Parathyroid adenoma (tissue), 2 donors: ENCODE data around the gene SIRPB1.

Experiments used
- H2AFZ ChIP-seq: fragments of 300-600 bp; sonication (generic); one replicate; pipeline ENCODE4 v1.7.0; 2017; ENCODE audit warnings: antibody characterized with exemption, mild to moderate bottlenecking
- H3K27ac ChIP-seq: fragments of 300-600 bp; sonication (generic); one replicate; pipeline ENCODE4 v1.7.0; 2017
- H3K27me3 ChIP-seq: fragments of 300-600 bp; sonication (generic); one replicate; pipeline ENCODE4 v1.7.0; 2017; ENCODE audit warnings: low read length; ENCODE audit not compliant: control insufficient read depth, insufficient read depth
- H3K36me3 ChIP-seq: fragments of 300-600 bp; sonication (generic); one replicate; pipeline ENCODE4 v1.7.0; 2017; ENCODE audit warnings: low read length; ENCODE audit not compliant: control insufficient read depth, insufficient read depth
- H3K4me1 ChIP-seq: fragments of 300-600 bp; sonication (generic); one replicate; pipeline ENCODE4 v1.7.0; 2017; ENCODE audit warnings: control low read depth
- H3K4me2 ChIP-seq: fragments of 300-600 bp; sonication (generic); one replicate; pipeline ENCODE4 v1.7.0; 2017; ENCODE audit warnings: low read length
- H3K4me3 ChIP-seq: fragments of 300-600 bp; sonication (generic); one replicate; pipeline ENCODE4 v1.7.0; 2017; ENCODE audit warnings: low read depth, low read length
- H3K79me2 ChIP-seq: fragments of 300-600 bp; sonication (generic); one replicate; pipeline ENCODE4 v1.7.0; 2017; ENCODE audit warnings: control low read depth
- H3K9ac ChIP-seq: fragments of 300-600 bp; sonication (generic); one replicate; pipeline ENCODE4 v1.7.0; 2017; ENCODE audit warnings: mild to moderate bottlenecking
- H3K9me3 ChIP-seq: fragments of 300-600 bp; sonication (generic); one replicate; pipeline ENCODE4 v1.7.0; 2017; ENCODE audit warnings: low read length; ENCODE audit not compliant: control insufficient read depth
- CTCF ChIP-seq: fragments of 300-600 bp; sonication (generic); IDR thresholded peaks from one replicate; pipeline ENCODE4 v1.7.0; 2017; ENCODE audit warnings: antibody characterized with exemption, mild to moderate bottlenecking
- donor health status: primary hyperparathyroidism.

The SIRPB1 gene

DNA sequence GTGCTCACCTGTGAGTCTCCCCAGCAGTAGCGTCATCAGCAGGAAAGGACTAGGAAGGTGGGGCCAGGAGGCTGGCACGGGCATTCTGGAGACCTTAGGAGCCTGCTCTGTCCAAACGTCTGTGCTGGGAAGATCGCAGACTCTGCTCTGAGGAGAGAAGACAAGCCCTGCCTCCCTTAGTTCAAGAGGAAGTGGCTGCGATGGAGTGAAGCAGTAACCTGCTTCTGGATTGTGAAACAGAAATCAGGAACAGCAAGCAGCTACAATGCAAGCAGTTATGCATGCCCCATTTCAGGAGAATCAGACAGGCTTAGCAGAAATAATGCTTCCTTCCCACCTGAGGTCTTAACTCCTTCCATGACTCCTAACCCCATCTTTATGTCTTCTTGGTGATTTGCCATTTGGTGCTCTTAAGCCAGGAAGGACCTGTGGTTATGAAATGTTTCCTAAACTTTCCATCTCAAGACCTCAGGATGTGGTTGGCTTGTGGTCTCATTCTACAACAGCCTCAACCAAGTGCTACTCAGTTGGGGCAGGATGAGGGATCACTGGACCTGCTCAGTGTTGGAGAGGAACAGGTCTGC is at the start of gene SIRPB1:
TSS of gene SIRPB1 (minus strand) at position 149 of the 584 bp plus-strand sequence. CDS start at position 84, 65 bp downstream.
- Histone ChIP-seq H3K79me2 (no peaks in the 10 kb centered on the region), H3K27me3 (no peaks in the 10 kb centered on the region), H3K9me3 (no peaks in the 10 kb centered on the region), H3K4me3 (no peak within 1 kb of the TSS), H2AFZ (no peak within 1 kb of the TSS), H3K4me1 (no peaks in the 10 kb centered on the region), H3K36me3 (no peaks in the 10 kb centered on the region), H3K4me2 (no peak within 1 kb of the TSS), H3K9ac (no peak within 1 kb of the TSS), H3K27ac (no peak within 1 kb of the TSS)
- no peak for TF ChIP-seq CTCF

DNA sequence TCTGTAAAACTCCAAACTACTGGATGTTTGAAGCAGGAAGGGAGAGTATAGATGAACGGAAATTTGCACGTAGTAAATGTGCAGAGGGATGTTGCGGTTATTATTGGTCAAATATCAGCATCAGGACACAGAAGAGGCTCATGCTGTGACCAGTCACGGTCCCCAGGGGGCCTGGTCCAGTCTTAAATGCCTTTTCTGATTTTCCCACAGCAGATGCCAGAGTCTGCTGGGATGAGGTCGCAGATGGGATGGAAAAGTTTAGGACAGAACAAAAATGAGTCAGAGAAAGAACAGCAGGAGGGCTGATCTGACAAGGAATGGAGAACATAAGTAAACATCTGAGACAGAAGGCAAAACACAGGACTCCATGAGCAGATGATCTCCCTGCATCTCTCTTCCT is 49.5 kb upstream of the SIRPB1 start:
- H3K4me1 ChIP-seq: no peaks in the 10 kb centered on the region

DNA sequence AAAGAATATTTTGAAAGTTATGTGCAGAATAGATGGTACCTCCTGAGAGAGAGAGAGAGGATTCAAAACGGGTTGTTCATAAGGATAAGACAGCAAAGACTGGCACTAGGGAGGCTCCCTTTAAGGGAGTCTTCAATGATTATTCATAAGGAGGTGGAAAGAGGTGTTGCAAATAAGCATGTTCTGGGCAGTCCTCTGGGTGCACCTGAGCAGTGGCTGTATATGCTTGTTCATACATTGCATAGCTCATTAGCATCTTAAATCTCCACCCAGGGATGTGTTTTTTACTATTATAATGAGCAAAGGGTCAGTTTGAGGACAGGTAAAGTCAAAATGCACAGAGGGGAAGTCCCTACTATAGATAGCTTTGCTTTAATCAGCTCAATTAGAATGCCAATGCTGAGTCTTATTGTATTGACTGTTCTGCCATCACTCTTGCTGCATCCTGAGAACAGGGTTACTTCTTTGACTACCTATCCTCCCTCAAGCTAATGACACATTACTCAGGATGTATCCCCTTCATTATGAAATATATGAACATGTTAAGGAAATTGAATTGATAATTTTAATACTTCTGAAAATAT is 47.8 kb upstream of the SIRPB1 start:
- Histone ChIP-seq H3K27me3 (no peaks in the 10 kb centered on the region), H3K4me3 (no peak overlapping the region), H3K4me2 (no peak overlapping the region), H3K36me3 (no peaks in the 10 kb centered on the region), H3K27ac (no peak overlapping the region), H3K9me3 (no peaks in the 10 kb centered on the region), H3K4me1 (no peaks in the 10 kb centered on the region), H2AFZ (no peak overlapping the region), H3K9ac (no peak overlapping the region), H3K79me2 (no peaks in the 10 kb centered on the region)
- no peak for TF ChIP-seq CTCF

More for the DNA sequence above, 49.5 kb upstream of the SIRPB1 start:
- H3K4me3 ChIP-seq: no peak overlapping the region
- no peak overlapping the region for H3K27ac ChIP-seq
- H3K4me2 ChIP-seq: no peak overlapping the region
- H3K9ac ChIP-seq: no peak overlapping the region
- no peaks in the 10 kb centered on the region for H3K9me3 ChIP-seq
- no peaks in the 10 kb centered on the region for H3K79me2 ChIP-seq
- H3K27me3 ChIP-seq: no peaks in the 10 kb centered on the region
- TF ChIP-seq CTCF: no peak
- no peak overlapping the region for H2AFZ ChIP-seq
- H3K36me3 ChIP-seq: no peaks in the 10 kb centered on the region

DNA sequence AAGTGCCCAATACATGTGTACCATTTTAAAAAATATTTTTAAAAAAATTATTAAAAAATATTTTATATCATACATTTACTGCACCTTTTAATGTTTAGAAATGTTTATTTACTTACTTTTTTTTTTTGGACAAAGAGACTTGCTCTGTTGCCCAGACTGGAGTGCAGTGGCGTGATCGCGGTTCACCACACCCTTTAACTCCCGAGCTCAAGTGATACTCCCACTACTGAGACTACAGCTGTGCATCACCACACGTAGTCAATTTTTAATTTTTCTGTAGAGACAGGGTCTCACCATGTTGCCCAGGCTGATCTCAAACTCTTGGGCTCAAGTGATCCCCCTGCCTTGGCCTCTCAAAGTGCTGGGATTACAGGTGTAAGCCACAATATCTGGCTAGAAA is 47.0 kb upstream of the SIRPB1 start:
- Histone ChIP-seq H3K4me2 (no peak overlapping the region), H3K4me3 (no peak overlapping the region), H3K9ac (no peak overlapping the region), H3K9me3 (no peaks in the 10 kb centered on the region), H3K79me2 (no peaks in the 10 kb centered on the region), H3K36me3 (no peaks in the 10 kb centered on the region), H3K27me3 (no peaks in the 10 kb centered on the region), H3K4me1 (no peaks in the 10 kb centered on the region), H2AFZ (no peak overlapping the region), H3K27ac (no peak overlapping the region)
- TF ChIP-seq CTCF: no peak

- H3K27me3 ChIP-seq: no peaks in the 10 kb centered on the region
- H3K27ac ChIP-seq: no peak overlapping the region
- H3K4me1 ChIP-seq: no peaks in the 10 kb centered on the region
- no peak overlapping the region for H3K4me3 ChIP-seq
- H3K4me2 ChIP-seq: no peak overlapping the region
- no peaks in the 10 kb centered on the region for H3K36me3 ChIP-seq
- H2AFZ ChIP-seq: no peak overlapping the region
- TF ChIP-seq CTCF: no peak
- H3K9ac ChIP-seq: no peak overlapping the region
- H3K9me3 ChIP-seq: no peaks in the 10 kb centered on the region
- no peaks in the 10 kb centered on the region for H3K79me2 ChIP-seq
Measured at GRCh38 chr20:1665345-1665744, 45.5 kb upstream of the SIRPB1 start.
